ENCODE data around the gene CRTAC1. TPM values are rescaled to one million over a fixed set of nuclear protein-coding genes. Genes with fewer than 3 reads are reported as not detected.
"Not testable (repeated sequence)": the region's sequence is repeated elsewhere in the genome, so short reads cannot be mapped to it uniquely, and the experiment has no call there.

CRTAC1 gene
- polyA plus RNA-seq, 2 of the 4 experiments (the other 2 are of a cell fraction), result 0.32 to 0.39 TPM

DNA sequence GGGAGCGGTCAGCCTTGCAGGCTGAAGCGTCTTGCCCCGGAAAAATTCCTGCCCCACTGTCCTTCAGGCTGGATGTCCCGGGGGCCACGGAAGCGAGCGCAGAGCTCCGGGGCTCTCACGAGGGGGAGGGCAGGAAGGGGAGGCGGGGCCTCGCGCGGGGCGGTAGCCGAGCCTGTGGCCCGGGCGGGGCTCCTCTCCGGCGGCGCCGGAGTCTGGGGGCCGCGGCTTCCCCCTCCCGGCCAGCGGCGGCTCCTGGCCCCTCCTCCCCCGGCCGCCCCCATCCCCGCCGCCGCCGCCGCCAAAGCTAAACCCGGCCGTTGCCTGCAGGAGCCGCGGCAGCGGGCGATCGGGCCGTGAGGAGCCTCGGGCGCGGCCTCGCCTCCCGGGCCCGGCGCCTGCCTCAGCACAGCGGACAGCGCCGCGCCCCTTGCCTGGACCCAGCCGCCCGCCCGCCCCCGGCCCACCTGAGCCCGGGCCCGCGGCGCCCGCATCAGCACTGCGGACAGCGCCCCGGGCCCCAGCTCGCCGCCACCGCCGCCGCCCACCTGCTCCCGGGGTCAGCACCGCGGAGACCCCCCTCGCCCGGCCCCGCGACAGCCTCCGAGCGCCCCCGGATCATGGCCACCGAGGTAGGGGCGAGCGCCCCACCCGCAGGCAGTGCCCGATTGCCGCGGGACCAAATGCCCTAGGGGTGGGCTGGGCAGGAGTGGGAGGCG is 180.6 kb downstream of the CRTAC1 start, which contains the start of gene GOLGA7B (continued):
- no peak for TF ChIP-seq BCL3 (IDR thresholded peaks at IDR 0.05)

- ChIA-PET CTCF (interaction anchor here (1.0 to 7.8 kb wide), 6 partner anchors 14 to 57 kb away, joined by 3 to 62 read pairs (median 4); no protein-coding TSS in a partner anchor), POLR2A (interaction anchor here (0.7 to 1.2 kb wide), 4 partner anchors 9 to 42 kb away, joined by 3 to 5 read pairs (median 3); no protein-coding TSS in a partner anchor)
- no peak for FAIRE-seq
- 10% methylated on average over 13 of the region's 16 CpGs for WGBS (ENCODE audit: missing lambda C conversion rate)
- DNase-seq (ENCODE audit: low read depth in 1 of 2, low spot score in 1 of 2), result no peak
- H3K9me3 ChIP-seq, result no peaks in the 10 kb centered on the region
- TF ChIP-seq, protein P1, sequence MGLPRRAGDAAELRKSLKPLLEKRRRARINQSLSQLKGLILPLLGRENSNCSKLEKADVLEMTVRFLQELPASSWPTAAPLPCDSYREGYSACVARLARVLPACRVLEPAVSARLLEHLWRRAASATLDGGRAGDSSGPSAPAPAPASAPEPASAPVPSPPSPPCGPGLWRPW (IDR thresholded peaks at IDR 0.05), result no peak
- TF ChIP-seq TFCP2L1 (CRISPR knock-in tag; IDR thresholded peaks at IDR 0.05), result no peak
- peaks cover 6% of the 10 kb centered on the region; the same call in 2 of the 3 replicates for H3K4me1 ChIP-seq
- peak overlapping the region; percentile 76 to 83 for H3K27ac ChIP-seq
- H3K4me3 ChIP-seq, result peak overlapping the region; percentile 84
- peak overlapping the region; percentile 98 for H3K4me2 ChIP-seq
- peak; percentile 42 to 56 for ATAC-seq
Measured at GRCh38 chr10:97849103-97849686, 181.2 kb downstream of the CRTAC1 start.

DNA sequence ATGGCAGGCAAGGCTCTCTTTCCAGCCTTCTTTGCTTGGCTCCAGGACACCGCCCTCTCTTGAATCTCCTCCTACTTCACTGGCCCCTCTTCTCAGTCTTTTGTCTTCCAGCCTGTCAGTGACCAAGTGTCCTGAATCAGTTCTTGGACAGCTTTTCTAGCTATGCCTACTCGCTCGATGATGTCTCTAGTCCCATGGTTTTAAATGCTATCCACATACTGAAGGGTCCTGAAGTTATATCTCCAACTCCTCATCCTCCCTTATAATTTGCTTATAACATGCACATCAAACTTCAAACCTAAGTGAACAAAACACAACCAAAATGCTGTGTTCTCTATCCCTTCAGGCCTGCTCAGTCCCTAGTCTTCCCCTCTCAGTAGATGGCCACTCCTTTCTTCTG is 185.7 kb downstream of the CRTAC1 start:
- H3K27ac ChIP-seq, result no peak overlapping the region
- DNase-seq (ENCODE audit: low read depth in 1 of 2, low spot score in 1 of 2) (no peak), FAIRE-seq (no peak), ATAC-seq (no peak)
- POLR2A ChIA-PET, result no interaction called here
- H3K4me3 ChIP-seq, result no peak overlapping the region
- H3K4me1 ChIP-seq, result peaks cover 30% of the 10 kb centered on the region
- H3K9me3 ChIP-seq, result no peaks in the 10 kb centered on the region
- CTCF ChIA-PET, result no interaction called here
- H3K4me2 ChIP-seq, result no peak overlapping the region
- 95% methylated on average over 3 of the region's 3 CpGs for WGBS (ENCODE audit: missing lambda C conversion rate)
- TF ChIP-seq REST (IDR thresholded peaks at IDR 0.05), result peak; percentile 59; the same call in 1 of the 2 replicates
- no peak for TF ChIP-seq CBX8 (IDR thresholded peaks at IDR 0.05)

- not testable (repeated sequence) for FAIRE-seq; DNase-seq (ENCODE audit: low read depth in 1 of 2, low spot score in 1 of 2); H3K4me3 ChIP-seq; H3K4me2 ChIP-seq; H3K9me3 ChIP-seq; ATAC-seq; H3K27ac ChIP-seq
- peaks cover 33% of the 10 kb centered on the region for H3K4me1 ChIP-seq
- CTCF ChIA-PET, result interaction anchor here (0.7 to 1.8 kb wide), 12 partner anchors 14 to 67 kb away, joined by 3 to 21 read pairs (median 4); no protein-coding TSS in a partner anchor
- 82% methylated on average over 1 of the region's 2 CpGs for WGBS (ENCODE audit: missing lambda C conversion rate)
- POLR2A ChIA-PET, result interaction anchor here (1.0 to 1.5 kb wide), 2 partner anchors 26 to 157 kb away, joined by 3 to 6 read pairs; partner anchors contain the start of gene AVPI1
Measured at GRCh38 chr10:97843972-97844371, 186.4 kb downstream of the CRTAC1 start.

DNA sequence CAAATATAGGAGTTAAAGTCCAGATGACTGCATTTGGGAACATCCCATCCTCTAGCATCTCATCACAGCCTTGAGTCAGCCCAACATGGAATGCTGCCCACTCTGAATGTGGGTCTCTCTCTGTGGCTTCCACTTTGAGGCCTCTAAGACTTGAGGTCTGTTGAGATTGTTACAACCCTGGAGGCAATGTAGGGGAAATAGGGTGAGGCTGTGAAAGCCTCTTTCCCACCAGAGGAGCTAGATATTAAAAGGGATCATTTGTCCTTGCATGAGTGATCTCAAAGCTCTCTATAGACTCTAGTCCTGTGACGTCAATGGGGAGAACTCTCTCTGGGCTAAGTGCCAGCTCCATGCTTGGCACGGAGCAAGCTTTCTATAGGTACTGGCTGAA is 187.1 kb downstream of the CRTAC1 start:
- peak overlapping the region; percentile 42 to 64; a peak in 5 of 6 replicates for H3K27ac ChIP-seq

More for the DNA sequence above, 187.1 kb downstream of the CRTAC1 start:
- Histone ChIP-seq H3K4me1 (peaks cover 32% of the 10 kb centered on the region), H3K9me3 (no peaks in the 10 kb centered on the region), H3K4me2 (peak overlapping the region; percentile 66), H3K4me3 (no peak overlapping the region)
- DNase-seq (ENCODE audit: low read depth in 1 of 2, low spot score in 1 of 2) (peak in 1 of 2 experiments; percentile 71), ATAC-seq (peak; percentile 69 to 70), FAIRE-seq (peak; percentile 13)
- POLR2A ChIA-PET, result interaction anchor here (1.0 to 1.5 kb wide), 7 partner anchors 16 to 156 kb away, joined by 3 to 6 read pairs (median 4); partner anchors contain the start of gene AVPI1
- 5% methylated on average over 2 of the region's 2 CpGs for WGBS (ENCODE audit: missing lambda C conversion rate)
- CTCF ChIA-PET, result interaction anchor here (0.6 to 1.8 kb wide), 15 partner anchors 12 to 85 kb away, joined by 3 to 21 read pairs (median 4); no protein-coding TSS in a partner anchor
- no peak for TF ChIP-seq MAZ (IDR thresholded peaks at IDR 0.05; ENCODE audit: borderline replicate concordance, low read depth, low read length)
- TF ChIP-seq SREBF2 (IDR thresholded peaks at IDR 0.05), result no peak
- no peak for TF ChIP-seq ZNF302 (CRISPR knock-in tag; IDR thresholded peaks at IDR 0.05)
- TF ChIP-seq ATOH8 (CRISPR knock-in tag; IDR thresholded peaks at IDR 0.05; ENCODE audit: low read depth), result no peak
- no peak for TF ChIP-seq FOSL2 (IDR thresholded peaks at IDR 0.05)
- no peak for TF ChIP-seq FOSL2 (CRISPR knock-in tag; IDR thresholded peaks at IDR 0.05)
- TF ChIP-seq ZC3H11A (IDR thresholded peaks at IDR 0.05), result no peak
- no peak for TF ChIP-seq CBX2 (IDR thresholded peaks at IDR 0.05; ENCODE audit: borderline replicate concordance, low read depth)
- no peak for TF ChIP-seq POLR2AphosphoS2 (conservative IDR thresholded peaks at IDR 0.05; ENCODE audit: low read length)
- no peak for TF ChIP-seq SMC3 (IDR thresholded peaks at IDR 0.05)
- no peak for TF ChIP-seq NPAS2 (CRISPR knock-in tag; IDR thresholded peaks at IDR 0.05; ENCODE audit: borderline replicate concordance)
- TF ChIP-seq TFCP2L1 (CRISPR knock-in tag; IDR thresholded peaks at IDR 0.05), result no peak
- TF ChIP-seq CHD4 (IDR thresholded peaks at IDR 0.05; ENCODE audit: borderline replicate concordance), result no peak

Measured in A549 (cell line).